Peyer's patch (tissue), 4 donors: ENCODE results near the gene PTS. TPM values are rescaled to one million over a fixed set of nuclear protein-coding genes. Genes with fewer than 3 reads are reported as not detected.

Source experiments
- DNase-seq, 3 donors: peaks; one replicate each; pipeline ENCODE4 v3.0.0-alpha.2; 2017 to 2019
- H3K27ac ChIP-seq, 4 donors: fragments of 200-600 bp; sonication (generic); one replicate each; pipeline ENCODE4 v1.5.1; 2016 to 2019
- H3K27me3 ChIP-seq, 2 donors: fragments of 200-600 bp; sonication (generic); one replicate each; pipeline ENCODE4 v1.5.1; 2019
- H3K36me3 ChIP-seq, 3 donors: fragments of 200-600 bp; sonication (generic); one replicate each; pipeline ENCODE4 v1.5.1; 2016 to 2019
- H3K4me1 ChIP-seq, 4 donors: fragments of 200-600 bp; sonication (generic); one replicate each; pipeline ENCODE4 v1.5.1; 2016 to 2019
- H3K4me3 ChIP-seq, 4 donors: fragments of 200-600 bp; sonication (generic); 1 replicate in 3 of 4; 2 replicates in 1 of 4; pipeline ENCODE4 v1.5.1; 2016 to 2019; ENCODE audit warnings: mild to moderate bottlenecking in 1 of 4
- H3K9me3 ChIP-seq, 4 donors: fragments of 200-600 bp; sonication (generic); one replicate each; pipeline ENCODE4 v1.5.1; 2016 to 2019; ENCODE audit warnings: mild to moderate bottlenecking in 1 of 4
- POLR2A ChIP-seq, 2 donors: fragments of 450-650 bp; IDR thresholded peaks; one replicate each; pipeline ENCODE4 v1.5.1; 2017; ENCODE audit warnings: antibody characterized with exemption in 2 of 2, mild to moderate bottlenecking in 2 of 2, moderate library complexity in 2 of 2
- small RNA-seq, 2 donors: library from RNA; depleted of rRNA; stranded (forward); fragments of <200 nt; gene quantifications; one replicate each; pipeline ENCODE3, GENCODE V24; 2016
- total RNA-seq, 4 donors: library from RNA; depleted of rRNA; stranded (reverse); fragments of >200 nt; gene quantifications; one replicate each; pipeline ENCODE4 v1.1.0, GENCODE V29; 2016
- TF ChIP-seq, protein P1 (sequence below), 6 experiments: fragments of 450-650 bp in 4 of 6; fragments of 200-600 bp in 2 of 6; sonication (generic) in 1 of 6; IDR thresholded peaks; one replicate each; pipeline ENCODE4 v1.5.1; 2017 to 2019; ENCODE audit warnings: antibody characterized with exemption in 6 of 6, mild to moderate bottlenecking in 3 of 6, moderate library complexity in 1 of 6

The PTS gene
- total RNA-seq, 4 donors from 2014 or later: 15.7 to 34.3 (median 24.5) TPM

- no peaks in the 10 kb centered on the region for H3K27me3 ChIP-seq
- no peaks in the 10 kb centered on the region for H3K36me3 ChIP-seq
- peak overlapping the region; percentile 4 to 60 (median 21) for H3K27ac ChIP-seq
- DNase-seq: peak; percentile 76 to 88 (median 81)
- peaks cover 0 to 4% (median 0%) of the 10 kb centered on the region in 4 donors for H3K4me1 ChIP-seq
- H3K4me3 ChIP-seq: peak overlapping the region; percentile 28 to 51 (median 41)
- TF ChIP-seq, protein P1, sequence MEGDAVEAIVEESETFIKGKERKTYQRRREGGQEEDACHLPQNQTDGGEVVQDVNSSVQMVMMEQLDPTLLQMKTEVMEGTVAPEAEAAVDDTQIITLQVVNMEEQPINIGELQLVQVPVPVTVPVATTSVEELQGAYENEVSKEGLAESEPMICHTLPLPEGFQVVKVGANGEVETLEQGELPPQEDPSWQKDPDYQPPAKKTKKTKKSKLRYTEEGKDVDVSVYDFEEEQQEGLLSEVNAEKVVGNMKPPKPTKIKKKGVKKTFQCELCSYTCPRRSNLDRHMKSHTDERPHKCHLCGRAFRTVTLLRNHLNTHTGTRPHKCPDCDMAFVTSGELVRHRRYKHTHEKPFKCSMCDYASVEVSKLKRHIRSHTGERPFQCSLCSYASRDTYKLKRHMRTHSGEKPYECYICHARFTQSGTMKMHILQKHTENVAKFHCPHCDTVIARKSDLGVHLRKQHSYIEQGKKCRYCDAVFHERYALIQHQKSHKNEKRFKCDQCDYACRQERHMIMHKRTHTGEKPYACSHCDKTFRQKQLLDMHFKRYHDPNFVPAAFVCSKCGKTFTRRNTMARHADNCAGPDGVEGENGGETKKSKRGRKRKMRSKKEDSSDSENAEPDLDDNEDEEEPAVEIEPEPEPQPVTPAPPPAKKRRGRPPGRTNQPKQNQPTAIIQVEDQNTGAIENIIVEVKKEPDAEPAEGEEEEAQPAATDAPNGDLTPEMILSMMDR (IDR thresholded peaks at IDR 0.05): peak in 5 of 6 experiments; percentile 52 to 93 (median 61)
- no peak for TF ChIP-seq POLR2A (IDR thresholded peaks at IDR 0.05)
- H3K9me3 ChIP-seq: no peaks in the 10 kb centered on the region
These were observed 53.7 kb downstream of the PTS start for GRCh38 chr11:112279901-112280267.

GRCh38 chr11:112280268-112281126 lies 54.3 kb downstream of the PTS start:
- Histone ChIP-seq H3K4me1 (peaks cover 0 to 4% (median 0%) of the 10 kb centered on the region in 4 donors), H3K9me3 (no peaks in the 10 kb centered on the region), H3K36me3 (no peaks in the 10 kb centered on the region), H3K4me3 (peak overlapping the region; percentile 28 to 51 (median 41)), H3K27me3 (no peaks in the 10 kb centered on the region), H3K27ac (peak overlapping the region; percentile 4 to 60 (median 21))
- TF ChIP-seq, protein P1 (IDR thresholded peaks at IDR 0.05): peak; percentile 36 to 77 (median 75)
- no peak for TF ChIP-seq POLR2A (IDR thresholded peaks at IDR 0.05)
- peak; percentile 56 to 88 (median 73) for DNase-seq

GRCh38 chr11:112281726-112282125 lies 55.5 kb downstream of the PTS start:
- Histone ChIP-seq H3K27me3 (no peaks in the 10 kb centered on the region), H3K9me3 (no peaks in the 10 kb centered on the region), H3K4me1 (peaks cover 0 to 4% (median 0%) of the 10 kb centered on the region in 4 donors), H3K27ac (no peak overlapping the region), H3K4me3 (no peak overlapping the region), H3K36me3 (no peaks in the 10 kb centered on the region)
- TF ChIP-seq POLR2A (IDR thresholded peaks at IDR 0.05): no peak
- TF ChIP-seq, protein P1 (IDR thresholded peaks at IDR 0.05): no peak
- no peak for DNase-seq

Small RNA genes lying within 50 kb of the gene (small RNA-seq; reads per million reads assigned to genes)
- gene MRPS36P4: 0 reads per million in 2 donors

Other genes with a start within 250 kb of the PTS start
- gene DLAT, start 201.0 kb upstream of the PTS start, total RNA-seq: 10 to 100 TPM; 23.2 to 28.6 (median 27.0) TPM
- 10 to 100 TPM in 1 of 4 donors, 1 to 10 TPM in 1, not detected in 2; 2.8 to 11.6 TPM for gene PIH1D2, start 152.4 kb upstream of the PTS start, total RNA-seq
- 10 to 100 TPM; 10.1 to 28.1 (median 11.8) TPM for gene NKAPD1, start 152.1 kb upstream of the PTS start, total RNA-seq
- gene TIMM8B, start 139.7 kb upstream of the PTS start, total RNA-seq: 10 to 100 TPM; 27.8 to 33.3 (median 29.8) TPM
- gene SDHD, start 139.6 kb upstream of the PTS start, total RNA-seq: 100 to 1,000 TPM; 114 to 290 (median 149) TPM
- 10 to 100 TPM; 19.0 to 57.4 (median 42.5) TPM for gene IL18, start 62.3 kb upstream of the PTS start, total RNA-seq
- gene TEX12, start 59.1 kb upstream of the PTS start, total RNA-seq: 1 to 10 TPM in 1 of 4 donors, not detected in 3; 2.0 TPM
- gene BCO2, start 50.9 kb upstream of the PTS start, total RNA-seq: 10 to 100 TPM in 3 of 4 donors, 1 to 10 TPM in 1; 9.9 to 56.2 (median 25.4) TPM
- gene PLET1, start 34.4 kb downstream of the PTS start, total RNA-seq: not detected